ENCODE measurements around the gene SKI.
"Not testable (repeated sequence)": the region's sequence is repeated elsewhere in the genome, so short reads cannot be mapped to it uniquely, and the experiment has no call there.

SKI gene

DNA sequence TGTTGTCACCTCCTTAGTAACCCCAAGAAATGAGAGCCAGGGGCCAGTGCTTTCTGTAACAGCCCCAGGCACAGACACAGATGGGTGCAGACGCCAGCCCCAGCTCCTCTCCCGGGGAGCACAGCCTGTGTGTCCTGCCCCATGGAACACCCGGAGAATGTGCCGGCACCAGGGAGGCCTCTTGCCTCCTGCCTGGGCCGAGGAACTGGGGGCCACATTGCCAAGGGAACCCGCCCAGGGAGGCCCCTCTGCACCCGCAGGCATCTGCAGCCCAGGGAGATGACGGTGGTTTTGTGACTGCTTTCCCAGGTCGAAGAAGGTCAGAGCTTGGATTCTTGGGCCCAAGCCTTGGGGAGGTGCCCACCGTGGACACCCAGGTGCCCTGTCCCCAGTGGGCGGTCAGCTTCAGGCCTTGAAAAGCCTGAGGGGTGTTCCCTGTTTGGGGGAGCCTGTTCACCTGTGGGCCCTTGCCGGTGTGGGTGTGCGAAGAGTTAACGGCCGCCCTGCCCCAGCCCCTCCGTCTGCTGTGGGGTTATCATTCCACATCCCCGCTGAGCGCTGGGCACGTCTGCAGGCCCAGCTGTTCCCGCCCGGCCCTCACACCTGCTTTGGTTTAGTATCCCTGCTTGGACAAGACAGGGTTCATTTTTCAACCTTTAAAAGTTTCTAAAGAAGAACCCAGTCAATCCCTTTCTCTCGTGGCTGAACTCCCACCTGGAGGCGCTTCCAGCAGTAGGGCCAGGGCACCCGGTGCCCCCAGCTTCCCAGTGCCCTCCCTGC lies 100.7 kb downstream of the SKI start:
- DNase-seq, result no peak

DNA sequence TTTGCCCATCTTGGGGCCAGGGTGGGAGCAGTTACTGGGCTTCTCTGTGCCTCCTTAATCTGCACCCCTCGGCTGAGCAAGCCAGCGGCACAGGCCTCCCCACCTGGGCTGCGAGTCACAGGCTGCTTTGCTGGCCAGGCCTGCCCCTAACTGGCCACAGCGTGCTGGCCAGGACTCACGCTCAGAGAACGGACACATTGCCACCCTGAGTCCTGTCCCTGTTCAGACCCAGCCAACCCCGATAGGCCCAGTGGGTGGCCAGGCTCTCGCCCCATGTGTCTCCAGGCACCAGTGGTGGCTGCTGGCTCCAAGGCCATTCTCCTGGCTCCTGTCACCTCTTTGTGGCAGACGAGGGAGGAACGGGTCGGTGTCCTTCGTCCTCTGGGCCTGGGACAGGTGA lies 101.9 kb downstream of the SKI start:
- DNase-seq, result no peak

DNA sequence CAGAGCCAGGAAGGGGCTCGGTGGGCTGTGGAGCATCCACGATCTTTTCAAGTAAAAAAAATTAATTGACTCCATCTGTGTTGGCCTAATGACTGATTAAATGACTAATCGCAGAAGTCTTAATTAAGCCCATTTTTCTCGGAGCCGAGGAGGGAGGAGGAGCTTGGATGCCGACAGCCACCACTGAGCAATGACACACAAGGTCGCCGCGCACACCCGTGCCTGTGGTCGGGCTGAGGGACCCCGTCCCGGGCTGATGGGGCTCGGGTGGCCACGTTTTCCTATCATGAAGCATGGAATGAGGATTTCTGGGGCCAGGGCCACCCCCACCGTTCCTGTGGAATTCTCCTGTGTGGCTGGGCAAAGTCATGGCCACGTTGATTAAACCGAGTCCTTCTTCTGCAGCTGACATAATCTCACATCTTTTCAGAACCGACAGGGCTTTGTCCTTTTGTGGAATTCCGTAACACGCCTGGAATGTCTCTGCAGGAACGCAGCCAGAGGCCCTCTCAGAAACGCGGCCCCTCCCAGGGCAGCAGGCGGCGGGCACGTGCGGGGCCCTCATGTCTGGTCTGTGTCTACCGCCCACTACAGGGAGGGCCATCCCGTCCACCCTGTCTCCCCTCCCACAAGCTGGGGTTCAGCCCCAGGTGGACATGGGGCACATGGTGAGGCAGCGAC lies 102.5 kb downstream of the SKI start:
- DNase-seq, result no peak

DNA sequence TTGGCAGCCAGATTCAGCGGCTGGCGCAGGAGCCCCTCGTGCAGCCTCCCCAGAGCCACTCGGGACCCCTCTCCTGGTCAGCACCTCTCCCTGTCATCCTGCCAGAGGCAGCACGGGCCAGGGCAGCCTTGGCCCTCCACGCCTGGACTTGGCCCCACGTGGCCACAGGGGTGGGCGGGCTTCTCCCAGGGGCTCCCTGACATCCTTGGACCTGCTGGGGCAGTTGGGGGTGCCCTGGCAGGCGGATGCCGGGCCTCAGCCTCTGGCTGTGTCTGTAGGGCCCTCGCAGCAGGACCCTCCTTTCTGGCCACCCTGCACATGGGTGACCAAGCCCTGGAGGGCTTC lies 103.1 kb downstream of the SKI start:
- DNase-seq, result no peak

DNA sequence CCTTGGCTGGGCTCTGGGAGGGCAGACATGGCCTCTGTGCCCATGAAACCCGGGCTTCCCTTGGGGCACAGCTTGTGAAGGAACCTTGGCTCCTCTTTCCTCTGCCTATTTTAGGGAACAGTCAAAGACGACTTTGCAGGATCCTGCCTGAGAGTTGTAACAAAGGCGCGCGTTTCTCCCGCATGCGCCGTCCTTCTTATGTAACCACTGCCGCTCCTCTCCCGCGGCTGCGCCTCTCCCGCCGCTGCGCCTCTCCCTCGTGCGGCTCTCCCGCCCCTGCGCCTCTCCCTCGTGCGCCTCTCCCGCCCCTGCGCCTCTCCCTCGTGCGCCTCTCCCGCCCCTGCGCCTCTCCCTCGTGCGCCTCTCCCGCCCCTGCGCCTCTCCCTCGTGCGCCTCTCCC lies 103.5 kb downstream of the SKI start:
- not testable (repeated sequence) for DNase-seq

DNA sequence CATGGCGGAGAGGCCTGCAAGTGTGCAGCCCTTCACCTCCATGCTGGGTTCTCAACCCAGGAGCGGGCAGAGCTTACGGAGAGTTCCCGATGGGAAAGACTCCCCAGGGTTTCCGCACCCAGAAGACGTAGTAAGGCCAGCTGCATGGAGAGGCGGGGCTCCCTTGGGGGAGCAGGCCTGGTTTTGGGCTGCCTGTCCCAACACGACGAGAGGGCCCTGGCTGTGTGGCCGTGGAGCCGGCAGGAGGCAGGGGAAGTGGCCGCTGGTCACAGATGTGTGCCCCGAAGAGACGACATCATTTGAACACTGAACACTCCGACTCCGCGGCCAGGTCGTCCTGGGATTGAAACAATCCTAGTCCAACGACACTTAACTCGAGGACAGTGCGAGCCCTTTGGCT lies 106.2 kb downstream of the SKI start:
- DNase-seq, result no peak

DNA sequence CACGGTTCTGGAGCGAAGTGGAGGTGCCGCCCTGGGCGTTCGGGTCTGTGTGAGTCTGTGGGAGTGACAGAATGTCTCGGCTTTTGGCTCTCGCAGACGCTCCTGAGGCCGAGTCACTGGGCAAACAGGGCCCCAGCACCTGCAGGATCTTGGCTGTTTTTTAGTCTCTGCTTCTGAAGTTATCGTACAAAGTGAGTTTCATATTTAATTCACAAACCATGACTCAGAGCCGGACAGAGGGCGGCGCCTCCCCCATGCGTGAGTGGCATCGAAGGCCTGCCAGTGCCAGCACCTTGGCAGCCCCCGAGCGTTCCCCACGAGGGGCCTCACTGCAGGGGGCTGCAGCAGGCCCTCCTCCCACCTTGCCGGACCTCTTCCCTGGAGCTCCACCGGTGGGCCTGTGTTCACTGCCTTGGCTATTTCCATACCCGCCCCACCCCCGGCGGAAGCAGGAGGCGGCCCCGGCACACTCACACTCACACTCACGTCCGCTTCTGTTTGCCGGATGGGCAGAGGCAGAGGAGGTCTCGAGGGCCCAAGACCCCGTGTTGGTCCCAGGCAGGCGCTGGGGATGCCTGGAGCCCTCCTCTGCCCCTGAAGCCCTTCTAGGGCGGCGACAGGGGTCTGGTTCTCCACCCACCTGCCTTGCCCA lies 106.9 kb downstream of the SKI start:
- no peak for DNase-seq

DNA sequence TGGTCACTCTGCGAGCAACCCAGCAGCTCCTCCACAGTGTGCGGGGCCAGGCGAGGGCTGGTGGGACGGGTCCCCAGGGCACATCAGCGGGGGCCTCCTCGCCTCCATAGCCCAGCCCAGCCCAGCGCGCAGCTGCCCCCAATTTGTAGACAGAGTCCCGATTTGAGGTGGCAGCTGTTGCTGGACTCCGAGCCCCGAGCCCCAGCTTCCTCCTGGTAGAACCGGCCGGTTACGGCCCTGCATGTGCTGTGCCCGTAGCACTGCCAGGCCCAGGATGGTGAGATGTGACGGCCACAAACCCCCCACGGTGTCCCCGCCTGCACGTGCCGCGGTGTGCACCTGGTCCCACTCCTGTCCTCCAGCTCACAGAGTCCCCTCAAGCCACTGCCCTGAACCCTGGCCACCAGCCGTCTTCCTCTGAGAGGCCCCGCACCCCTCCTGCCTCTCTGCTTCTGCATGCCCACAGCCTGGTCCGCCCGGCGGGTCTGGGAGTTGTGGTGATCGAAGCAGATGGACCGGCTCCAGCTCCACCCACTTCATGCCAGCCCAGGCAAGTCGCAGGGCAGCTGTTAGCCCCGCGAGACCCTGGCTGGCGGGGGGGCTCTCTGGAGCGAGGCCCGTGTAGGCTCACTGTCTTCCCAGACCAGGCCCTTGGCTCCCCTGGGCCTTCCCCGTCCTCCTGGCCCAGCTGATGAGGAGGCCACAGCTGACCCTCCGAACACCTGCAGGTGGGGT lies 107.8 kb downstream of the SKI start:
- no peak for DNase-seq

DNA sequence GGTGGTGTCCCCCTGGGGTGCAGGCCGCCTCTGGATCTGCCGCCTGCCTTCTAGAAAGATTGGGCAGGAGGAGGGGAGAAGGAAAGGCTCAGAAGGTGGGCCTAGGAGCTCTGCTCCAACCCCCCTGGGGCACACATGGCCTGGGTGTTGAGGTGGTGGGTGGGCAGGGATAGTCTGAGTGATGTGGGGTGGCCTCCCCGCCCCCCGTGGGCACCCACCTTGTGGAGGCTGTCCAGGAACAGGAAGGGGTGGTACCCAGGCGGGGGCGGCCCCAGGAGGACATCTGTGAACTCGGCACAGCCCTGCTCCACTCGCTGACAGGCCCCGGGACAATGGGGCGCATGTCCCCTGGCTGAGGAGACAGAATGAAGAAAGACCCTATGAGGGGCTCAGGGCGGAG lies 108.4 kb downstream of the SKI start:
- no peak for DNase-seq

DNA sequence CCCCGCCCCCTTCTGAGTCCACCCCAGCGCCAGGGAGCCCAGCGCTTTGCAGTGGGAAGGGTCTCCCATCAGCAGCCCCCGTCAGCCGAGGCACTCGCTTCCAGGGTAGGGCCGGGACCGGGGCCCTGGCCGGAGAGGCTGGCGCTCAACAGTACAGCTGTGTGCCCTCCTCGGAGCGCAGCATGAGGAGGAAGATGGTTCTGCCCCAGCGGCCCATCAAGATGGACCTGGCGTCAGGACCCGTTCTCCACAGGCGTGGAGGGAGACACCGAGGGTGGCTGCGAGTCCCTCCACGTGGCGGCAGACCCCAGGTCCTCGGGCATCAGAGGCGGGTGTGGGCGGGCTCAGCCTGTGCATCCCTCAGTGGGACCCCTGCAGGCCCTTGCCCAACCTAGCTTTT lies 109.0 kb downstream of the SKI start:
- DNase-seq, result no peak

DNA sequence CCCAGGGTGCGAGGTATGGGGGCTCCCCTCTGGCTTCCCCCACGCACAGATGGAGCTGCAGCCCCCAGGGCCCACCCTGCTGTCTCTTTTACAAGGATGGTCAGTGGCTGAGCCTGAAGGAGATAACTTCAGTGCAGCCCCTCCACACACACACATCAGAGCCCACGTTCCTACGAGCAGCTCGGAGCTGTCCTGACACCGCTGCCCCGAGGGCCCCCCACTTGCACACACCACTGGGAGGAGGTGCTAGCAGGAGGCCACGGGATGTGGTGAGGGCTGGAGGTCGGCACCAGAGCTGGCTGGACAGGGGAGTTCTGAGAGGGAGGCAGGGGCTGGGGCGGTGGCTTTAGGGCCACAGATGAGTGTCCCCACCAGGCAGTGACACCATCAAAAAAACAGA lies 109.4 kb downstream of the SKI start:
- no peak for DNase-seq

DNA sequence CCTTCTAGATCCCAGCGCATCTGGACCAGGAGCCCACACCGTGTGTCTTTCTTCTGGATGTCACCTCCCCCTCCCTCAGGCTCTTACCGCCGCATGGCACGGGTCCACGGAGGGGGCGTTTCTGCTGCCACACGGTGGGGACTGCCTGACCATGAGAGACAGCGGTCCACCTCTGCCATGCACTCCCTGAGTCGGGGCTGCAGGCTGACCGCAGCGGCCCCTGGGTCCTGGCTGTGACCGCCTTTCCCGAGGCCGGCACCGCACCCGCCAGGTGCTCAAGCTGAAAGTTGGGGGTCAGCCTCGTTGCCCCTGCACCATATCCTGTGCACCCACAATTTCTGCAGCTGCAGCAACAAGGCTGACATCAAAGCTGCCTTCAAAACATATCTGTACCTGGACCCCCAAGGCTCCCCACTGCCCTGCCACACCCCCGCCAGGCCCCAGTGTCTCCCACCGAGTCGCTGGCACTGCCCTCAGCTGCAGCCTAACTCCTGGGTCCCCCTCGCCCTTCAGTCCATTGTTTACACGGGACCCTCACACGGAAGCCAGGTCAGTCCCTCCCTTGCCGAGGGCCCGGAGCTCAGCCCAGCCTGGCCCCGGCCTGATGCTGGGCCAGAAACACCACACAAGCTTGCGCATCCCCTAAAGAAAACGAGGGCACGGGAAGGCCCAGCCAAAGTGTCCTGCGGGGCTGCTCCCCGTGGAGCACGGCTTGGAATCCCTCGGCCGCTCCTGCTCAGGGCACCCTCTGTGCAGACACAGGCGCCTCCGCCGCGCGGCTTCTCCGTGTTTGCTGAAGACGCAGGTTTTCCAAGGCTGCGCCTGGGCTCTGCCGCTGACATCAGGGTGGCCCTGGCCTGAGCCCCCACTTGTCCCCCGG lies 111.3 kb downstream of the SKI start:
- no peak for DNase-seq

DNA sequence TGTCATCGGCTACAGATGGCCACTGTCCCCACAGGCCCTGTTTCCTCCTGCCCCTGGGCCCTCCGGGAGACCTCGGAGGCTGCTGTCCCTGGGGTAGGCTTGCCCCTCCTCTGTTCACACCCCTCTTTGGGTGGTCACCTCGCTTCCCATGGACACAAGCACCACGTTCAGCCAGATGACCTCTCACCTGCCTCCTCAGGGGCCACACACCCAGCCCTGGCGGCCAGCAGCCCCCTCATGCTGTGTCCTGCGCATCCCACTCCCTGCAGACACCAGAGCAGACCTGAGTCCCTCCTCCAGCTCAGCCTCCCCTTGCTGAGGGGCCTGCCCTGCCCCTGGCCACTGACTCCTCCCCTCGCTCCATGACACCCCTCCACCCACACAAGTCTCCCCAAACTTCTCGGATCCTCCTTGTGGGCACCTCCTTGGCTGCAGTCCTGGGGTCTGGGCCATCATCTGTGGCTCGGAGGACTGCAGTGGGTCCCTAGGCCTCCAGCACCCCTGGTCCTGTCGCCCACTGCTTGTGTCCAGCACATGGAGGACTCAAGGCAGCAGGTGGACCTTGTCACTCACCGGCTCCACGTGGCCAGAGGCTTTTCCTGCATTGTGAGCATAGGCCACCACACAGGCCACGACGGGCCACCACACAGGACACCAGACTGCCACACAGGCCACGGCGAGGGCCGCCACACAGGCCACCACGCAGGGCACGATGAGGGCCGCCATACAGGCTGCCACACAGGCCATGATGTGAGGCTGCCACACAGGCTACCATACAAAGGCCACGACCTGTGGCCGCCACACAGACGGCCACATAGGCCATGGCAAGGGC lies 112.2 kb downstream of the SKI start:
- no peak for DNase-seq

DNA sequence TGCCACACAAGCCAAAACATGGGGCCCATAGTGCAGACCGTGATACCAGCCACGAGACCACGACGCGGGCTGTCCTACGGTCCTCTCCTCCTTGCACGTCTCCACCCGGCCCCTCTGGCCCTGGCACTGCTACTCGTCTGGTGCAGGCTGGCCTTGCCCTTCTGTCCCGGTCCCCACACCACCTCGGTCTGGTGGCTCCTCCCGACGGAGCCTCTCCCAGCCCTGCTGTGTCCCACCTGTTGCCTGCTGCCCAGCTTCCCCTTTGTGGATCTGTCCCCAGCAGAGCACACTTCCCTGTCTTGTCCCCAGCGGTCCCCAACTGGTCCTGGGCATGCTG lies 112.8 kb downstream of the SKI start:
- no peak for DNase-seq

DNA sequence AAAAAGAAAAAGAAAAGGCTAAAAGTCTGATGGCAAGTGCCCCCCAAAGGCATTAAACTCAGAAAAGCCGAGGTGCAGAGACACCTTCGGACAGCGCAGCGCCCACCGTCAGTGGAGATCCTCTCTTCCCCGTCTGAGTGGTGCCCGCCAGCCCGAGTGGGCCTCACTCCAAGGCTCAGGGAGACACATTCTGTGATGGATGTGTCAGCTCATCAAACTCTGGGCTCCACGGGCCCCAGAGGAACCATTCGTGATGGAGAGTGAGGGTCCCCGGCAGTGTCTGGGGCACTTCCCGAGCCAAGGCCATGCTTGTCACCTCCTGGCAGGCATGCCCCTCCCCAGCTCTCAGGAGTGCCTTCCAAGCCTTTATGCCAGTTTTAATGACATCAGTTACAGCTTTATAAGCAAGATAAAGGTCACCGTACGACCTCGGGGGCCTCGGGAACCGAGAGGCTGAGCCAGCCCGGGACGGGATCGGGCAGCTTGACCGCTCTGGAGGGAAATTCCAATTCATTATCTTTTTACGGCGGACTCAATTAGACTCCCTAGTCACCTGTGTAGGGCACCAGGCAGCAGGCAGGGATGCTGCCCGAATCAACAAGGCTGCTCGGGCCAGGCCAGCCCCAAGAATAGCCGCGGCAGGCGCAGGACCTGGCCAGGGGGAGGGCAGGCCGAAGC lies 113.7 kb downstream of the SKI start:
- no peak for DNase-seq

DNA sequence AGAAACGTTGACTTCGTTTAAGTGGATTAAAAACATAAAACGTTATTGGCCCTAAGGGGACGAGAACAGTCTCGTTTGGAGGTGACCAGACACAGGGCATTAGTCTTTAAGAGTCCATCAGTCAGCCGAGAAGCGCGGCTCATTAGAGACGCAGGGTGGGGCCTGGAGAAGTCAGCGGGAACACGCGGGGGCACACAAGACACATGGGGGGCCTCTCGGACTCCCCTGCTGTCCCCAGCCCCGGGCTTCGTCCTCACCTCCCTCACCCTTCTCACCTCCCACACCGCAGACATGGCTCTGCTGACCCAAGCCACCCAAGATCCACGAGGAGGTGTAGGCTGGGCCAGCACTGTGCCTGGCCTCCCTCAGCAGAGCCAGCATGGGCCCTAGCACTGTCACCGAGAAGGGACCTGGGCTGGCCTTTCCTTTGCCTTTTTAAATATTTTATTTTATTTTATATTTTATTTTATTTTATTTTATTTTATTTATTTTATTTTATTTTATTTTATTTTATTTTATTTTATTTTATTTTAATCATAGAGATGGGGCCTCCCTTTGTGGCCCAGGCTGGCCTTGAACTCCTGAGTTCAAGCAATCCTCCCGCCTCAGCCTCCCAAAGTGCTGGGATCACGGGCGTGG lies 114.4 kb downstream of the SKI start:
- no peak for DNase-seq

DNA sequence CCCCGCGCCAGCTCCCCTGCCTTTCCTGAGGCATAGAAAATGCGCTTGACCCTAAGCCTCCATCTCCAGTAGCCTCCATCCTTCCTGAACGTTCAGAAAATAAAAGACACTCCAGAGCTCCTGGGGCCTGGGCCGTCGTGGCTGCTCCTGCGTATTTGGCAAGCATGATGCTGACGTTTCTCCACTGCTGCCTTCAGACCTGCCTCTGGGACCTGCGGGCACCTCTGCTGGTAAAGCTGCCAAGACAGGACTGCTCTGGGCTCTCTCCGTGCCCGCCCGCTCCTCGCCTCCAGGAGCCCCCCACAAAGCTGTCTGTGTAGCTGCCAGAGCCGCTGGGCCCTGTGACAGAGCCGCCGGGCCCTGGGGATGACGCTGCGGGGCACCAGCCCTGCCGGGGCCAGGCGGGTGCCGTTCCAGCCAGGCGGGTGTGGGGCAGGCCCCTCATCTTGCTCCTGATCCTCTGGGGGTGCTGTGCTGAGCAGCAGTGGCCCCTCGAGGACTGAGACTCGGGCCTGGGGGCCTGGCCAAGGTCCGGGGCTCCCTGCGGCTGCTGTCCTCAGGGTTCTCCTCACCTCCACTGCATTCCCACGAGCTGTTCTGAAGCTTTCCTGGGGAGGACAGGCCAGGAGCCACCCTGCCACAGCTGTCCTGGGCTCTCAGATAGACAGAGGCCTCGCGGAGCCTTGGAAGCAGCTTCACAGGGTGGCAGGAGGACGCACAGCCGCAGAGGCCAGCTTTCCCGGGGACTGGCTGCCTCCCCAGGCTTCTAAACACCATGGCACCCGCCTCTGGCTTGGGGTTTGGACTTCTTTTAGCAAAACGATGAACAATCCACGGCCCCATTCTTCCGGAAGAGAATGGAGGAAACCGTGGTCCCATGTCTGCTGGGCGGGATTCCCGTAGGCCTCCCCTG lies 115.2 kb downstream of the SKI start:
- no peak for DNase-seq

DNA sequence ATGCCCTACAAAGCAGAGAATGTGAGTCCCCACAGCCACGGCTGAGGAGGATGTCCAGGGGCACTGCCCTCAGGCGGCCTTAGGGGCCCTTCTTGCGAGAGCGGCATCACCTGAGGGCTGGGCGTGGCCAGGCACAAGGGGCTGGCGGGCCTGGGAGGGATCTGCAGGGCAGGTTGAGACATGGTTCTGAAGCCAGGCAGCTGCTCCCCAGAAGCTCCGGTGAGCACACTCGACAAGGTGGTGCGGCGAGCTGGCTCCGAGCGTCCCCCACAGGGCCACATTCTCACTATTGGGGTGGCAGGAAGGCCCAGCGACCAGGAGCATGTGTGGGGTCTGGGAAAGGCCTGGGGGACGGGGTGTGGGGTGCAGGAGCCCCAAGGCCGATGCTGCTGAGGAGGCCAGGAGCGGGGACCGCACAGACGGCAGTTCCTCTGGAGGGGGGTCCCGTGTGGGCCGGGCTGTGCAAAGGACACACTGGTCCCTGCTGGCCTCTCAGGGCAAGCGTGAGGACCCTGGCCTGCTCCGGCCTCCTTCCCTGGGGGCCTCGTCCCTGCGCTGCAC lies 116.1 kb downstream of the SKI start:
- no peak for DNase-seq

DNA sequence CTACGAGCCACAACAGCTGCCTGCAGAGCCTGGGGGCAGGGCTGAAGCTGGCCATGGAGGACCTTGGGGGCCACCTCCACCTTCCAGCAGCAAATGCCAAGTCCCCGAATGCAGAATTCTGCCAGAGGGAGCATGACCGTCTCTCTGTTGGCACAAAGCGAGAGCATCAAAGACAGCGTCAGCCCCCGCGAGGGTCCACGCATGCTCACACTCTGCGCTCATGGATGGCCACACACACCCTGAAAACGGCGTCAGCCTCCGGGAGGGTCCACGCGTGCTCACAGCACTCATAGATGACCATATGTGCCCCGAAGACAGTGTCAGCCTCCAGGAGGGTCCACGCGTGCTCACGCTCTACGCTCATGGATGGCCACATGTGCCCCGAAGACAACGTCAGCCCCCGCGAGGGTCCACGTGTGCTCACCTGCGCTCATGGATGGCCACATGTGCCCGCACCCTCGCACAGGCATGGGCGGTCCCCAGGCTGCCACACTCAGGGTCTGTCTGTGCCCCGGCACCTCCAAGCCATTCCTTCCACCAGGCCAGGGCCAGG lies 116.7 kb downstream of the SKI start:
- DNase-seq, result no peak
